HepG2 (cell line): ENCODE data around the gene UNKL. TPM values are rescaled to one million over a fixed set of nuclear protein-coding genes. Genes with fewer than 3 reads are reported as not detected.

ENCODE experiments used
- ATAC-seq: fragments of 200-7000 bp; cut with Tn5 transposase; 3 replicates; pipeline ENCODE4 v1.9.1; 2020; ENCODE audit warnings: mild to moderate bottlenecking, moderate library complexity
- BruUV-seq: library from RNA; stranded (reverse); fragments of 400-500 nt; replicated peaks from 2 replicates; lab custom pipeline; 2021; lab: Mats Ljungman, UMichigan
- CTCF ChIA-PET: fragments of 300-600 bp; formaldehyde crosslinking; extraction: SDS; loops from one replicate; lab custom pipeline; 2021; ENCODE audit warnings: low total read pairs, inconsistent platforms, low intra/inter-chr PET ratio; lab: Yijun Ruan, JAX
- POLR2A ChIA-PET: fragments of 350-600 bp; sonication (Branson Sonifier 250); formaldehyde crosslinking; loops from one replicate; lab custom pipeline; 2020; ENCODE audit warnings: antibody characterized with exemption, inconsistent platforms; lab: Yijun Ruan, JAX
- DNase-seq: peaks from one replicate; pipeline ENCODE4 v3.0.0-alpha.2; 2015; ENCODE audit warnings: low spot score
- FAIRE-seq: peaks from 3 replicates; lab custom pipeline; 2011; peaks lifted over from hg19 to GRCh38; lab: Jason Lieb, UNC
- H2AFZ ChIP-seq: one replicate; pipeline ENCODE4 v1.6.1; 2011; ENCODE audit warnings: low read length, inconsistent platforms
- H3K27ac ChIP-seq: fragments of 300-600 bp; 3 replicates; pipeline ENCODE4 v1.8.0; 2011; ENCODE audit warnings: mixed run types, mild to moderate bottlenecking, mixed read lengths, low read length, inconsistent platforms; ENCODE audit not compliant: insufficient read depth; ENCODE audit errors: extremely low read length
- H3K27me3 ChIP-seq, 2 experiments: fragments of 200-600 bp in 1 of 2; 2 replicates in 1 of 2; 3 replicates in 1 of 2; pipeline versions ENCODE4 v1.6.0 to v1.8.0; 2011; ENCODE audit warnings: low read length in 2 of 2, mild to moderate bottlenecking in 2 of 2, moderate library complexity in 2 of 2, inconsistent platforms in 1 of 2; ENCODE audit not compliant: insufficient read depth in 2 of 2, control insufficient read depth in 1 of 2
- H3K36me3 ChIP-seq, 2 experiments: fragments of 200-600 bp in 1 of 2; replicated peaks in 1 of 2; 2 replicates in 1 of 2; 3 replicates in 1 of 2; pipeline versions ENCODE4 v1.5.1 to v1.8.0; 2011; ENCODE audit warnings: low read length in 2 of 2, inconsistent platforms in 1 of 2; ENCODE audit not compliant: insufficient read depth in 2 of 2, control insufficient read depth in 1 of 2
- H3K4me1 ChIP-seq: 2 replicates; pipeline ENCODE4 v1.5.1; 2012; ENCODE audit warnings: low read length, inconsistent platforms; ENCODE audit not compliant: insufficient read depth
- H3K4me2 ChIP-seq: 2 replicates; pipeline ENCODE4 v1.6.0; 2011; ENCODE audit warnings: low read depth, low read length, inconsistent platforms
- H3K4me3 ChIP-seq, 3 experiments: fragments of 200-600 bp in 1 of 3; sonication (generic), shearing (Covaris generic) in 1 of 3; replicated peaks in 1 of 3; 2 replicates each; pipeline ENCODE4 v1.5.1; 2011 to 2016; ENCODE audit warnings: low read length in 3 of 3, inconsistent platforms in 2 of 3, low read depth in 2 of 3, mild to moderate bottlenecking in 2 of 3, control low read depth in 1 of 3, mixed read lengths in 1 of 3; ENCODE audit not compliant: insufficient read depth in 1 of 3
- H3K79me2 ChIP-seq: one replicate; pipeline ENCODE4 v1.6.1; 2011; ENCODE audit warnings: low read length, inconsistent platforms; ENCODE audit not compliant: insufficient read depth
- H3K9ac ChIP-seq: 2 replicates; pipeline ENCODE4 v1.6.0; 2011; ENCODE audit warnings: mild to moderate bottlenecking, low read depth, low read length, inconsistent platforms; ENCODE audit not compliant: insufficient read depth
- H3K9me3 ChIP-seq: 2 replicates; pipeline ENCODE4 v1.5.1; 2012; ENCODE audit warnings: mild to moderate bottlenecking, low read length
- H4K20me1 ChIP-seq: 2 replicates; pipeline ENCODE4 v1.6.0; 2011; ENCODE audit warnings: inconsistent platforms, mild to moderate bottlenecking, low read length, moderate library complexity; ENCODE audit not compliant: insufficient read depth
- AHDC1 ChIP-seq: sonication (generic); formaldehyde crosslinking; IDR thresholded peaks from 2 replicates; pipeline ENCODE4 v1.5.1; 2020; ENCODE audit warnings: mild to moderate bottlenecking, missing genetic modification reagents, borderline replicate concordance
- ATF7-NPFF ChIP-seq: sonication (generic); formaldehyde crosslinking; IDR thresholded peaks from 2 replicates; pipeline ENCODE4 v1.8.1; 2023; ENCODE audit warnings: mild to moderate bottlenecking, low read depth, missing genetic modification reagents, moderate library complexity
- DDIT3 ChIP-seq: sonication (generic); formaldehyde crosslinking; IDR thresholded peaks from 2 replicates; pipeline ENCODE4 v1.4.0; 2020; ENCODE audit warnings: mild to moderate bottlenecking, missing genetic modification reagents
- DZIP1 ChIP-seq: sonication (generic); formaldehyde crosslinking; IDR thresholded peaks from 2 replicates; pipeline ENCODE4 v1.5.0; 2020; ENCODE audit warnings: mild to moderate bottlenecking, missing genetic modification reagents
- EHMT2 ChIP-seq: fragments of 200-600 bp; sonication (generic); IDR thresholded peaks from 2 replicates; pipeline ENCODE4 v1.7.0; 2017; ENCODE audit warnings: antibody characterized with exemption, low read depth, low read length, borderline replicate concordance
- HINFP ChIP-seq: sonication (generic); formaldehyde crosslinking; IDR thresholded peaks from 2 replicates; pipeline ENCODE4 v1.4.0; 2020; ENCODE audit warnings: low read depth, mild to moderate bottlenecking, missing genetic modification reagents
- KDM3A ChIP-seq: IDR thresholded peaks from 2 replicates; pipeline ENCODE4 v1.6.1; 2018; ENCODE audit warnings: low read depth, missing compliant biosample characterization
- NR2C2 ChIP-seq: sonication (generic); formaldehyde crosslinking; IDR thresholded peaks from 2 replicates; pipeline ENCODE4 v1.4.0; 2020; ENCODE audit warnings: missing genetic modification reagents, mild to moderate bottlenecking, moderate library complexity, borderline replicate concordance
- PHF5A ChIP-seq: IDR thresholded peaks from one replicate; pipeline ENCODE4 v1.6.1; 2018; ENCODE audit warnings: low read depth, missing genetic modification reagents; ENCODE audit not compliant: unreplicated experiment
- RAD21 ChIP-seq: fragments of 450-650 bp; formaldehyde crosslinking; IDR thresholded peaks from 2 replicates; pipeline ENCODE4 v1.5.0; 2020; ENCODE audit warnings: mild to moderate bottlenecking
- SNRNP70 ChIP-seq: fragments of 200-400 bp; formaldehyde crosslinking; IDR thresholded peaks from 2 replicates; pipeline ENCODE4 v1.6.1; 2017; ENCODE audit warnings: mild to moderate bottlenecking, low read depth, low read length, moderate library complexity
- ZNF121 ChIP-seq: sonication (generic); formaldehyde crosslinking; IDR thresholded peaks from 2 replicates; pipeline ENCODE4 v1.5.0; 2020; ENCODE audit warnings: mild to moderate bottlenecking, missing genetic modification reagents
- ZNF614 ChIP-seq: IDR thresholded peaks from 2 replicates; pipeline ENCODE4 v1.6.1; 2018; ENCODE audit warnings: missing biosample characterization, missing genetic modification reagents, inconsistent platforms, borderline replicate concordance
- ZNF652 ChIP-seq: IDR thresholded peaks from 2 replicates; pipeline ENCODE4 v1.6.1; 2016; ENCODE audit warnings: low read depth, borderline replicate concordance
- WGBS: methylation state at CpG from one replicate; pipeline ENCODE4 v1.1.6; 2017; ENCODE audit warnings: low lambda C conversion rate; 5-methylcytosine and 5-hydroxymethylcytosine counted together
- in situ Hi-C: cut with HindIII; loops from 2 replicates; pipeline ENCODE4 v1.10.0; 2017; ENCODE audit warnings: low pct_unique_long_range_greater_than_20kb; ENCODE audit not compliant: extremely low pct_ligation_motif_present
- intact Hi-C: fragments of 100-400 bp; cut with micrococcal nuclease; formaldehyde crosslinking; loops from one replicate; pipeline ENCODE4 v1.10.0; 2022; ENCODE audit not compliant: unreplicated experiment
- polyA plus RNA-seq, 8 experiments: library from polyadenylated mRNA; depleted of rRNA in 3 of 8; stranded (reverse) in 7 of 8; unstranded in 1 of 8; fragments of >200 nt; fragmentation: Illumina TruSeq in 4 of 8; extraction: Trizol in 4 of 8; gene quantifications; 2 replicates each; pipeline versions ENCODE4 v1.2.1 to v1.2.3, GENCODE V29; 2011 to 2016; ENCODE audit warnings: low read depth in 4 of 8, missing spikeins in 1 of 8, mixed read lengths in 1 of 8; ENCODE audit not compliant: insufficient read depth in 1 of 8
- total RNA-seq, 5 experiments: library from RNA; depleted of rRNA; stranded (reverse); fragments of >200 nt; fragmentation: Illumina TruSeq; extraction: Trizol; gene quantifications; 2 replicates each; pipeline ENCODE4 v1.2.3, GENCODE V29; 2016; ENCODE audit warnings: low read depth in 1 of 5

The UNKL gene
- total and polyA plus RNA-seq, 2 of the 13 experiments (the other 11 are each of a cell fraction or from before 2014, with no cell fraction given), result 10.4 to 17.6 TPM

GRCh38 chr16:1457489-1458245 lies 43.2 kb upstream of the UNKL start:
- H2AFZ ChIP-seq, result no peak overlapping the region
- no peaks in the 10 kb centered on the region for H3K9me3 ChIP-seq
- no peaks in the 10 kb centered on the region for H4K20me1 ChIP-seq
- no peak overlapping the region for H3K9ac ChIP-seq
- ATAC-seq (no peak), DNase-seq (no peak), FAIRE-seq (no peak)
- no peak overlapping the region for H3K27ac ChIP-seq
- H3K4me1 ChIP-seq, result no peaks in the 10 kb centered on the region
- in situ Hi-C loops, result no loop called here
- POLR2A ChIA-PET, result no interaction called here
- BruUV-seq, result no TSS peak
- intact Hi-C loops, result no loop called here
- no peaks in the 10 kb centered on the region for H3K79me2 ChIP-seq
- H3K27me3 ChIP-seq, result no peaks in the 10 kb centered on the region
- no peak overlapping the region for H3K4me3 ChIP-seq
- 97% methylated on average over 28 of the region's 42 CpGs for WGBS
- H3K36me3 ChIP-seq, result peaks cover 15 to 32% of the 10 kb centered on the region in 2 experiments; a peak in 4 of 5 replicates
- no peak overlapping the region for H3K4me2 ChIP-seq
- CTCF ChIA-PET, result no interaction called here
- TF ChIP-seq AHDC1 (CRISPR knock-in tag) (no peak), DZIP1 (CRISPR knock-in tag) (no peak), RAD21 (CRISPR knock-in tag) (no peak), HINFP (CRISPR knock-in tag) (no peak), ZNF614 (CRISPR knock-in tag) (no peak), PHF5A (CRISPR knock-in tag) (no peak), ATF7-NPFF (CRISPR knock-in tag) (no peak), ZNF121 (CRISPR knock-in tag) (no peak), DDIT3 (CRISPR knock-in tag) (no peak), KDM3A (CRISPR knock-in tag) (no peak), ZNF652 (no peak), SNRNP70 (no peak), NR2C2 (CRISPR knock-in tag) (no peak), EHMT2 (no peak)
